NB4 (cell line): ENCODE results near the gene CACNA2D3.
A peak's percentile ranks its signal among the peaks of the same experiment; 100 is the strongest.

Source experiments
- DNase-seq: peaks from one replicate; pipeline ENCODE4 v3.0.0; 2010; ENCODE audit warnings: low read depth
- H3K4me3 ChIP-seq: one replicate; pipeline ENCODE4 v1.5.1; 2011; ENCODE audit warnings: mild to moderate bottlenecking, low read depth, low read length, moderate library complexity
- MYC ChIP-seq: IDR thresholded peaks from 2 replicates; pipeline ENCODE4 v1.6.1; 2011; ENCODE audit warnings: low read depth, low read length
- POLR2A ChIP-seq: IDR thresholded peaks from 2 replicates; pipeline ENCODE4 v1.6.1; 2011; ENCODE audit warnings: mild to moderate bottlenecking; ENCODE audit not compliant: insufficient read length; ENCODE audit errors: extremely low read depth
- TF ChIP-seq, protein P1 (sequence below): IDR thresholded peaks from one replicate; pipeline ENCODE4 v1.5.1; 2012; ENCODE audit warnings: low read depth, low read length
- TF ChIP-seq, protein P2 (sequence below): IDR thresholded peaks from 2 replicates; pipeline ENCODE4 v1.6.1; 2011; ENCODE audit warnings: low read depth, low read length

CACNA2D3 gene

DNA sequence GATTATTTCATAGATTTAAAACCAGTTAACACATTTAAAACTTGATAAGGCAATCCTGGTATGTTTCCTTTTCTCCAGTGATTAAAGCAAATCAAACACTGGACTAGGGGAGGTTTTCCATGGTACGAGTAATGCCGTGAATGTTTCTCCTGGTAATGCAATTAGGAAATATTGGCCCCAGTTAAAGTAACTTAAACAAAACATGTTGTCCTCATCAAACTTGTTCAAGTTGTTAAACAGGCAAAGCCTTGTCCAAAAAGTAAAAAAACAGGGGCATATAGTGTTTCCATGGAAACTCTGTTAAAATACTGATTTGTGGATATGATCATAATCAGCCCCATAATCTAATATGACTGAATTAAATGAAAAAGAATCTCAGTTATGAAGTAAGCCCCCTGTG lies 818.6 kb downstream of the CACNA2D3 start:
- DNase-seq = no peak
- TF ChIP-seq, protein P1, sequence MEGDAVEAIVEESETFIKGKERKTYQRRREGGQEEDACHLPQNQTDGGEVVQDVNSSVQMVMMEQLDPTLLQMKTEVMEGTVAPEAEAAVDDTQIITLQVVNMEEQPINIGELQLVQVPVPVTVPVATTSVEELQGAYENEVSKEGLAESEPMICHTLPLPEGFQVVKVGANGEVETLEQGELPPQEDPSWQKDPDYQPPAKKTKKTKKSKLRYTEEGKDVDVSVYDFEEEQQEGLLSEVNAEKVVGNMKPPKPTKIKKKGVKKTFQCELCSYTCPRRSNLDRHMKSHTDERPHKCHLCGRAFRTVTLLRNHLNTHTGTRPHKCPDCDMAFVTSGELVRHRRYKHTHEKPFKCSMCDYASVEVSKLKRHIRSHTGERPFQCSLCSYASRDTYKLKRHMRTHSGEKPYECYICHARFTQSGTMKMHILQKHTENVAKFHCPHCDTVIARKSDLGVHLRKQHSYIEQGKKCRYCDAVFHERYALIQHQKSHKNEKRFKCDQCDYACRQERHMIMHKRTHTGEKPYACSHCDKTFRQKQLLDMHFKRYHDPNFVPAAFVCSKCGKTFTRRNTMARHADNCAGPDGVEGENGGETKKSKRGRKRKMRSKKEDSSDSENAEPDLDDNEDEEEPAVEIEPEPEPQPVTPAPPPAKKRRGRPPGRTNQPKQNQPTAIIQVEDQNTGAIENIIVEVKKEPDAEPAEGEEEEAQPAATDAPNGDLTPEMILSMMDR = no peak
- TF ChIP-seq MYC = no peak
- TF ChIP-seq, protein P2, sequence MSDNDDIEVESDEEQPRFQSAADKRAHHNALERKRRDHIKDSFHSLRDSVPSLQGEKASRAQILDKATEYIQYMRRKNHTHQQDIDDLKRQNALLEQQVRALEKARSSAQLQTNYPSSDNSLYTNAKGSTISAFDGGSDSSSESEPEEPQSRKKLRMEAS = no peak
- TF ChIP-seq POLR2A = no peak
- H3K4me3 ChIP-seq = no peak overlapping the region

GRCh38 chr3:54941690-54942362 lies 819.5 kb downstream of the CACNA2D3 start:
- no peak overlapping the region for H3K4me3 ChIP-seq
- no peak for DNase-seq
- TF ChIP-seq POLR2A (no peak), MYC (no peak)
- TF ChIP-seq, protein P1 = no peak
- TF ChIP-seq, protein P2 = no peak

DNA sequence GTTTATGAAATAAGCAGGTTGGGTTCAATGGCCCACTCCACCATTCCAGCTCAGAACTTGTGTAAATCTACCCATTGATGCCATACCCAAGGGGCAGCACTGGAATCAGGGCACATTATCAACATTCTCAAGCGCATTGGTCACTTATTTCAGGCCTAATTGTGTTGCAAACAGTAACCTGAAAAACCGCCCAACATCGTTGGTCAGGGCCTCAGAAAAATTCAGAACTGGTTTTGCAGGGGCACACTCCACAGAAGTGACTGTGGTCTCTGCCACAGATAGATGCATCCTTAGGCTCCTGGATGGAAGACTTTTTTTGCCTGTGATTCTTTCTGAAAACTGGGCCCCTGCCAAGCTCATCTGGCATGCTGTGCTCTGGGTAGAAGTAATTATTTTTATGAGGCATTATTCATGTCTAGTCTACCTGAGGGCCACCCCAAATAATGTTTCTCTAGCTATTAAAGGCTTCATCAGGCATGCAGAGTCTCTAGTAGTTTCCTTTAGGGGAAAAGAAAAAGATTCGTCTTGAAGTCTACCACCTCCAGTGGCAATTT lies 827.2 kb downstream of the CACNA2D3 start:
- no peak overlapping the region for H3K4me3 ChIP-seq
- TF ChIP-seq, protein P2 = no peak
- TF ChIP-seq POLR2A = no peak
- TF ChIP-seq MYC = no peak
- no peak for DNase-seq

DNA sequence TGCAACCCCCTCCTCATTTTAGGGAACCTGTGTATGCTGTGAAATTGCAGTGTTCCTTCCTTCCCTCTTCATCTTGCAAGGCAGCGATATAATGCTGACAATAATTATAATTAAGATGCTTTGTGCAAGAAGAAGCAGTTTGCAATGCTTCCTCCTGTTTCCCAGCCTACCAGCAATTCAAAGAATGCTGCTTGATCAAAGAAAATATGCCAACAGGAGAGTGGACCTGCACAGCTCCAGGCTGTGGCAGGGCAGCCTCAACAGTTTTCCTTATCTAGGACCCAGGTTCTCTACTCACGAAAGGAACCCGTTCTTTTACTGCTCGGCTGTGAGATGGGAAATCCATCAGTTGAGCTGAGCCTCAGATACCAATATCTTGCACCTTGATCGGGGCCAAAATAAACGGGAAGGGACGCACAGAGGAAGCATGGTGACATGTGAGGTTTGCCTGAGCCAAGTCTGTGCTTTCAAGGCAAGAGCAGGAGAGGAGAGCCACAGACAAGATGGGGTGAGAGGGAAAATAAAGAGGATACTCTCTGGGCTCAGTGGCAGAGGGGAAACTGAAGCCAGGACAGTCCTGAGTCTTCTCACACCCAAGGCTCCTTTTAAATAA lies 828.1 kb downstream of the CACNA2D3 start:
- TF ChIP-seq, protein P2 = no peak
- TF ChIP-seq MYC (no peak), POLR2A (no peak)
- TF ChIP-seq, protein P1 = no peak
- no peak overlapping the region for H3K4me3 ChIP-seq
- DNase-seq = no peak

DNA sequence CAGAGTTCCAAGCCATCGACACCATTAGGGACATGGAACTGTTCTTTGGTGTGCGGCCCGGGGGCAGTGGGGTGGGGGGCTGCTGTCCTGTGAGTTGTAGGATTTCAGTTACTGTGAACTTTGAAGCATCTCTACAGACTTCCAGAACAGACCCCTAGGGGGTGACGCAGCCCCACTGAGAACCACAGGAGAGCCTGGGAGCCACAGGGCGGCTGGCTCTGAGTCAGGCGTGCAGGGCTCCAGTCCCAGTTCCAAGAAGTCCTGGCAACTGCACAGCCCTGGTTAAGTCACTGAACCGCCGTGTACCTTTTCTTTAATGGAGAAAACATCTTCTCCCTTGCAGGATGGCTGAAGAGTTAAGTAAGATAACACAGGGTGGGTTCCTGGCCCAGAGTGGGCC lies 829.1 kb downstream of the CACNA2D3 start:
- TF ChIP-seq MYC = no peak
- TF ChIP-seq, protein P1 = peak; percentile 36
- H3K4me3 ChIP-seq = no peak overlapping the region
- DNase-seq = peak; percentile 40

DNA sequence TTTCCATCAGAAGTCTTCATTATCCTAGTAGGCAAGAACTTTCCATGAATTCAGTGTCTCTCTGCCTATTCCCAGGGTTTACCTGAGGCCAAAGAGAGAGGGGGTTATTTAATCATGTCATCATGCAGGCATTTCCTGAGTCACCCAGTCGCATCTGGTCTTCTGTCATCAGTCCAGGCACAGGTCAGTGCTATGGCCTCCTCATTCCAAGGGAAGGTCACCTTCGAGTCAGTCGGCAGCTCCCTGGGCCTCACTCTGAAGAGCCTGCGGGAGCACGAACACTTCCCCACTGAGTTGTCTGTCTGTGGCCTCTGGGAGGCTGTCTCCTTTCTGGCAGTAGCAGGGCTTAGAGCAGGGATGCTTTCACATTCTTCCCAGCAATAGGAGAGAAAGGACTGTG lies 831.7 kb downstream of the CACNA2D3 start:
- no peak for DNase-seq
- TF ChIP-seq, protein P1 = no peak
- TF ChIP-seq, protein P2 = no peak
- no peak for TF ChIP-seq MYC
- no peak overlapping the region for H3K4me3 ChIP-seq
